Hippocampal formation (tissue), 2 donors: Measurements from ENCODE around the gene CDHR5.
"Not testable (repeated sequence)": the region's sequence is repeated elsewhere in the genome, so short reads cannot be mapped to it uniquely, and the experiment has no call there.

ENCODE experiments used
- DNase-seq, 2 donors: peaks; one replicate each; lab custom pipeline; 2025; lab: John Stamatoyannopoulos, UW

CDHR5 gene, protein sequence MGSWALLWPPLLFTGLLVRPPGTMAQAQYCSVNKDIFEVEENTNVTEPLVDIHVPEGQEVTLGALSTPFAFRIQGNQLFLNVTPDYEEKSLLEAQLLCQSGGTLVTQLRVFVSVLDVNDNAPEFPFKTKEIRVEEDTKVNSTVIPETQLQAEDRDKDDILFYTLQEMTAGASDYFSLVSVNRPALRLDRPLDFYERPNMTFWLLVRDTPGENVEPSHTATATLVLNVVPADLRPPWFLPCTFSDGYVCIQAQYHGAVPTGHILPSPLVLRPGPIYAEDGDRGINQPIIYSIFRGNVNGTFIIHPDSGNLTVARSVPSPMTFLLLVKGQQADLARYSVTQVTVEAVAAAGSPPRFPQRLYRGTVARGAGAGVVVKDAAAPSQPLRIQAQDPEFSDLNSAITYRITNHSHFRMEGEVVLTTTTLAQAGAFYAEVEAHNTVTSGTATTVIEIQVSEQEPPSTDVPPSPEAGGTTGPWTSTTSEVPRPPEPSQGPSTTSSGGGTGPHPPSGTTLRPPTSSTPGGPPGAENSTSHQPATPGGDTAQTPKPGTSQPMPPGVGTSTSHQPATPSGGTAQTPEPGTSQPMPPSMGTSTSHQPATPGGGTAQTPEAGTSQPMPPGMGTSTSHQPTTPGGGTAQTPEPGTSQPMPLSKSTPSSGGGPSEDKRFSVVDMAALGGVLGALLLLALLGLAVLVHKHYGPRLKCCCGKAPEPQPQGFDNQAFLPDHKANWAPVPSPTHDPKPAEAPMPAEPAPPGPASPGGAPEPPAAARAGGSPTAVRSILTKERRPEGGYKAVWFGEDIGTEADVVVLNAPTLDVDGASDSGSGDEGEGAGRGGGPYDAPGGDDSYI

GRCh38 chr11:624705-625635 lies at the start of gene CDHR5:
CDHR5 (minus strand) TSS chr11:624955; CDS start chr11:624902, 53 bp downstream.
- DNase-seq: no peak

DNA sequence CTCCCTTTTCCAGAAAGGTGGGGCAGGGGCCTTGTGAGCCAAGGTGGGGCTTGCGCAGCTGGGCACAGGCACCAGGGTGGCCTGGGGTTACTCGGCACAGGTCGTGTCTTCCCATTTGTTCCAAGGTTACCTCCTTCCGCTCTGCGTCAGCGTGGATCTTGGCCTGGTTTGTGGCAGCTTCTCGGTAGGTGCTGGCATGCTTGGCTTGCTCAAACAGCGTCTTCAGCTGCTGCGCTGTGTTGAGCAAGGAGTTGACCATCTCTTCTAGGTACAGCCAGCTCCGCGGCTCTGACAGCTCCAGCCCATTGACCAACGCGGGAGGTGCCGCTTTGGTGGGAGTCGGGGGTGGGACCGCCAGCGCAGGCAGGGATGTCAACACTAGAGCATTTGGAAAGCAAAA lies 49.7 kb upstream of the CDHR5 start:
- no peak for DNase-seq

- DNase-seq: no peak
Observed at GRCh38 chr11:673866-674265, 49.1 kb upstream of the CDHR5 start.

GRCh38 chr11:665704-666281 lies 41.0 kb upstream of the CDHR5 start:
- no peak for DNase-seq

DNA sequence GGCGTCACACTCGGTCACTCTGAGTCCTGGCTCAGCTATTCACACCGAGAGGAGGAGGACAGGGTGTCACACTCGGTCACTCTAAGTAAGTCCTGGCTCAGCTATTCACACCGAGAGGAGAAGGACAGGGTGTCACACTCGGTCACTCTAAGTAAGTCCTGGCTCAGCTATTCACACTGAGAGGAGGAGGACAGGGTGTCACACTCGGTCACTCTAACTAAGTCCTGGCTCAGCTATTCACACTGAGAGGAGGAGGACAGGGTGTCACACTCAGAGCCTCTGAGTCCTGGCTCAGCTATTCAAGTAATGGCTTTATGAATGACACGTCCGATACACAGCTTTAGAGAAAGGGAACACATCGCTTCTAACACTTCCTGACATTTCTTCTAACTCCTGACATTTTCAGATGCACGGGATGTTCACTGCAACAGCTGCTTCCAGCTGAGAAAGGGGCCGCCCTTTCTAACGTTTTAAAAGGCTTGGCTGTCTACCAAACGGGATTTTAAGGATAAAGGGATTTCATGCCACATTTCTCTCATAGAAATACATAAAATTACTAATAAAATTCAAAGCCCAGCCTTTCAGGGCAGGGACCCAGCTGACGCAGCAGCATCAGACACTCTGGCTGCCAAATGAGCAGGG lies 40.4 kb upstream of the CDHR5 start:
- no peak for DNase-seq

- DNase-seq: peak; percentile 26 to 44
Observed at GRCh38 chr11:662689-663274, 38.0 kb upstream of the CDHR5 start.

- no peak for DNase-seq
Observed at GRCh38 chr11:660681-661444, 36.1 kb upstream of the CDHR5 start.

- DNase-seq: no peak
Observed at GRCh38 chr11:660281-660680, 35.5 kb upstream of the CDHR5 start.

DNA sequence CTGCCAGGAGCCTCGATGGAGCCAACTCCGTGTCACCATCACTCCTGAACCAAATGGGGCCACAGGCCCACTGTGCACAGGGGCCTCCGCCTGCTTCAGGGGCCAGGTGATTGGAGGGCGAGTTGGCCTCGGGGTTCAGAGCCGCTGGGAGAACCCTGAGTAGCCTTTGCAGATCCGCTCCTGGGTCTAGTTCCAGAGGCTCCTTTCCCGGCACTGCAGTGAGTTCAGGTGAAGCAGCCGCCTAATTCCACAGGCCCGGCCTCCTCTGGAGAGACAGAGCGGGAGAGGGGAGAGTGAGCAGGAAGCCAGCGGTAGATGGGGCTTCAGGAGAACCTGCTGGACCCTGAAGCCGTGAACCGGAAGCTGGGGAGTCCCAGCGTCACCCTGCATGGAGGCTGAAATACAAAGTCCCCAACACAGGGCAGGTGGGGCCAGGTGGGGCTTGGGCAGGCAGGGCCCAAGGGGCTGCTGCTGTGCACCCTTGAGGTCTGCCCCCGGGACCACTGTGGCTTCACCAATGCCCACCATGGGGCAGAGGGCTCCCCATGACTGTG lies 34.9 kb upstream of the CDHR5 start:
- DNase-seq: no peak

DNA sequence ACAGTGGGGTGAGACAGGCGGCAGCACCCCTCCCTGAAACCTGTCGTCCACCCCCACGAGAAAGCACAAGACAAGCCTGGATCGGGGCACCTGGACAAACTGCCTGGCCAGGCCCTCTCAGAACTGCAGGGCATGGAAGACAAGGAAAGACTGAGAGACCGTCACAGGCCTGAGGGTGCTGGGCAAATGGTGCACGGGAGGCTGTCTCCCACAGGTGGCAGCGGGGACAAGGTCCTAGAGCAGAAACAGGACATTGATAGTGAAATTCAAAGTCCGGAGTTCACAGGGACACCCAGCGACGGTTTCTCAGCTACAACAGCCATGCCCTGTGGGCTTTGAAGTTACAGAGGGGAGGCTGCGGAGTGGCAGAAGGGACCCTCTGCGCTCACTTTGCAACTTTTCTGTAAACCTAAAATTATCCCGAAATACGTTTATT lies 33.0 kb upstream of the CDHR5 start:
- no peak for DNase-seq

GRCh38 chr11:656866-657265 lies 32.1 kb upstream of the CDHR5 start:
- no peak for DNase-seq

- DNase-seq: no peak
Observed at GRCh38 chr11:656426-656825, 31.7 kb upstream of the CDHR5 start.

DNA sequence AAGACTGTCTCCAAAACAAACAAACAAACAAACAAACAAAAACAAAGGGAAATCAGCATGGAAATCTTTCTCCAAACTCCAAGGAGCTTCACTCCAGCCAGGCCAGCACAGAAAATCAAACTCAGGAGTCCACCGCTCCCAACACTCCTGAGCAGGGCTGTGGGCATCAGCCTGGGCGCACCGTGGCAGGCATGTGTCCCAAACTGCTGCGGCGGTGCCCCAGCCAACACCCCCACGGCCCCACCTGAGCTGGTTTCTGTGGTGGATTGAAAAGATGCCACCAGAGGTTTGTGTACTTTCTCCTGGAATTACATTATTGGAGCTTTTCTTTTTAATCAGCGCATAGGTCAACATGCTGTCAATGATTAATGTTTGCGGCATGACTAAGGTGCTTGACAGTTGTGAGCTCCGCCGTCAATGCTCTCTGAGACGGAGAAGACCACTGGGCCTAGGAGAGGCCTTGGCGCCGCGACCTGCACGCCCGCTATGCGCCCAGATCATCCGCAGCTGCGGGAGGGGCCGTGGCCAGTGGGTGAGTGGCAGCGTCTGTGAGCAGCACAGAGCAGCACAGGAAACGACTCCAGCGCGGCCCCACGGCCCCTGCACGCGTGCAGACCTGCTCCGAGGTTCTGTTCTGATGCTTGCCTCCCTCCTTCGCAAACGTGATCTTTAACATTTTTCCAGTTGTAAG lies 30.4 kb upstream of the CDHR5 start:
- DNase-seq: no peak

- not testable (repeated sequence) for DNase-seq
Observed at GRCh38 chr11:654444-654843, 29.7 kb upstream of the CDHR5 start.

DNA sequence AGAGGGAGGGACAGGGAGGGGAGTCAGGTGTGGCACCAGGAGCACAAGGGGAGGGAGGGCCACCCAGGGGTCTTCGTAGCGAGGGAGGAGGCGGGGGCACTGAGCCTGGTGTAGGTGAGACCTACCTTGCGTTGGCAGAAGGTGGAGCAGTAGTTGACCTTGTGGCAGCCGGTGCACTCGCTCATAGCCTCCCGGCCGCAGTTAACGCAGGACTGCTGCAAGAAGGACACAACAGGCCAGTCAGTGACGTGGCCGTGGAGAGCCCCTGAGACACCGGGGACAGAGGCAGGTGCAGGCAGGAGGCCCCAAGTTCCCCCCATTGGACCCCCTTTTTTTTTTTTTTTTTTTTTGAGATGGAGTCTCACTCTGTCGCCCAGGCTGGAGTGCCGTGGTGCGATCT lies 29.1 kb upstream of the CDHR5 start:
- DNase-seq: no peak

DNA sequence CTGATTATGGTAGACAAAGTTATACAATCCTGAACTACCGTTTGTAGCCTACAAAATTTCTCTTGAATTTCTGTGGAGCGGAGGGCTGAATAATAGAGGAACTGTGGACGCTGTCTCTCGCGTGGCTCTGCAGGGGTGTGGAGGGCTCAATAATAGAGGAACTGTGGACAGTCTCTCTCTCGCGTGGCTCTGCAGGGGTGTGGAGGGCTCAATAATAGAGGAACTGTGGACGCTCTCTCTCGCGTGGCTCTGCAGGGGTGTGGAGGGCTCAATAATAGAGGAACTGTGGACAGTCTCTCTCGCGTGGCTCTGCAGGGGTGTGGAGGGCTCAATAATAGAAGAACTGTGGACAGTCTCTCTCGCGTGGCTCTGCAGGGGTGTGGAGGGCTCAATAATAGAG lies 28.4 kb upstream of the CDHR5 start:
- DNase-seq: not testable (repeated sequence)

- no peak for DNase-seq
Observed at GRCh38 chr11:650482-650881, 25.7 kb upstream of the CDHR5 start.

- DNase-seq: not testable (repeated sequence)
Observed at GRCh38 chr11:647672-648158, 23.0 kb upstream of the CDHR5 start.

GRCh38 chr11:646214-646613 lies 21.5 kb upstream of the CDHR5 start:
- DNase-seq: no peak
